ENCODE measurements around the gene TIE1.

DNA sequence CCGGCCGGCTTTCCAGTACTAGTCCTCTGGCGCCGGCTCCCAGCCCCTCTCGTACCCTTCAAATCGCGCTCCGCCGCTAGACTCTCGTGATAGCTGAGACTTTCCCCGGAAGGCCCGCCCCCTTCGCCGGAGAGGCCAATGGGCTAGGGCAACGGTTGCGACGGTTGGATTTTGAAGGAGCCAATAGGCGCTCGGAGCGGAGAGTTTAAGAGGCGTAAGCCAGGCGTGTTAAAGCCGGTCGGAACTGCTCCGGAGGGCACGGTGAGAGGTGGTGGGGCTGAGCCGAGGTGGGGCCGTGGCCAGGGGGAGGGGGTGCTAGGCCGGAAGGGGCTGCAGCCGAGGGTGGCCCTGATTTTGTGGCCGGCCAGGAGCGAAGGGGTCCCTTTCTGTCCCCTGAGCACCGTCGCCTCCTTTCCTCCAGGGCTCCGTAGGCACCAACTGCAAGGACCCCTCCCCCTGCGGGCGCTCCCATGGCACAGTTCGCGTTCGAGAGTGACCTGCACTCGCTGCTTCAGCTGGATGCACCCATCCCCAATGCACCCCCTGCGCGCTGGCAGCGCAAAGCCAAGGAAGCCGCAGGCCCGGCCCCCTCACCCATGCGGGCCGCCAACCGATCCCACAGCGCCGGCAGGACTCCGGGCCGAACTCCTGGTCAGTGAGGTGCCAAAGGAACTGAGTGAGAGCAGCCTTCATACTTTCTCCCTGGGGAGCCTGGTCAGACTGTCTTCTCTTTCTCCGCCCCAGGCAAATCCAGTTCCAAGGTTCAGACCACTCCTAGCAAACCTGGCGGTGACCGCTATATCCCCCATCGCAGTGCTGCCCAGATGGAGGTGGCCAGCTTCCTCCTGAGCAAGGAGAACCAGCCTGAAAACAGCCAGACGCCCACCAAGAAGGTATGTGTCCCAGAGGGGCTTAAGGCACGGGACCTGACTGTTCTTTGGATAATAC is 58.2 kb downstream of the TIE1 start, which contains the start of gene CDC20:
- TF ChIP-seq, protein P1, sequence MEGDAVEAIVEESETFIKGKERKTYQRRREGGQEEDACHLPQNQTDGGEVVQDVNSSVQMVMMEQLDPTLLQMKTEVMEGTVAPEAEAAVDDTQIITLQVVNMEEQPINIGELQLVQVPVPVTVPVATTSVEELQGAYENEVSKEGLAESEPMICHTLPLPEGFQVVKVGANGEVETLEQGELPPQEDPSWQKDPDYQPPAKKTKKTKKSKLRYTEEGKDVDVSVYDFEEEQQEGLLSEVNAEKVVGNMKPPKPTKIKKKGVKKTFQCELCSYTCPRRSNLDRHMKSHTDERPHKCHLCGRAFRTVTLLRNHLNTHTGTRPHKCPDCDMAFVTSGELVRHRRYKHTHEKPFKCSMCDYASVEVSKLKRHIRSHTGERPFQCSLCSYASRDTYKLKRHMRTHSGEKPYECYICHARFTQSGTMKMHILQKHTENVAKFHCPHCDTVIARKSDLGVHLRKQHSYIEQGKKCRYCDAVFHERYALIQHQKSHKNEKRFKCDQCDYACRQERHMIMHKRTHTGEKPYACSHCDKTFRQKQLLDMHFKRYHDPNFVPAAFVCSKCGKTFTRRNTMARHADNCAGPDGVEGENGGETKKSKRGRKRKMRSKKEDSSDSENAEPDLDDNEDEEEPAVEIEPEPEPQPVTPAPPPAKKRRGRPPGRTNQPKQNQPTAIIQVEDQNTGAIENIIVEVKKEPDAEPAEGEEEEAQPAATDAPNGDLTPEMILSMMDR (IDR thresholded peaks at IDR 0.05): no peak
- no peak for TF ChIP-seq POLR2A (IDR thresholded peaks at IDR 0.05)

Data from Peyer's patch (tissue), 4 donors.